CD4-positive, alpha-beta T cell treated with Interleukin-12 subunit alpha and Interleukin-12 subunit beta, for 1 hour (primary cell): ENCODE results near the gene HMGA1.

ENCODE experiments used
- DNase-seq: peaks from one replicate; pipeline ENCODE4 v3.0.0-alpha.2; 2020

The HMGA1 gene

DNA sequence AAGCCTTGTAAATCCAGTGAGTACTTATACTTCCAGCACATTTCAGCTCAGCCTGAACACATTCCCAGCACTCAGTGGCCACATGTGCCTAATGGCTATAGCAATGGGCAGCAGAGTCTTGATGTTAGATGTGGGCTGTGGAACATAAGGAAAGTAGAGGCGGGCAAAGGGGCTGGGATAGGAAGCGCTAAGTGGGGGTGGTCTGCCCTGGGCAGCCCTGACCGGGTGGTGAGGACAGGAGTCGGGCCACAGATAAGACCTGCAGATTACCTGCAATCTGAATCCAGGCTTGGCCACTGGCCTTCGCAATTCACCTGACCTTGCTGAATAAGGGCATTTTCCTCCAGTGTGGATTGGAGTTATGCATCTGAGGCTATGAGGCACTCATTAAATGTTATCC, 11.1 kb upstream of the HMGA1 start:
- DNase-seq, result no peak

DNA sequence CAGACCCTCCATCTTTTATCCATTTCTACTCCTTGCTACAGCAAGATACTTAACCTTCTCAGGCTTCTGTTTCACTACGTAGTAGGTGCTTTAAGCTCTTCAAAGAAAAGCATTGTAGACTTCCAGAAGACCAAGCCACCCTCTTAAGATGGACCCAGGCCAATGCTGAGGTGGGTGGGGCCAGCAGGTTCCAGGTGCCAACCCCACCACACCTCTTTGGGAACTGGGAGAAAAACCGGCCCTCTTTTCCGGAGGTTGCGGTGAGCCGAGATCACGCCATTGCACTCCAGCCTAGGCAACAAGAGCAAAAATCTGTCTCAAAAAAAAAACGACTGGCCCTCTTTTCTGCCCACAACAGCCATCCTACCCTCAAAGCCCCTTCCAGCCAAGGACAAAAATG, 10.6 kb upstream of the HMGA1 start:
- DNase-seq, result no peak

DNA sequence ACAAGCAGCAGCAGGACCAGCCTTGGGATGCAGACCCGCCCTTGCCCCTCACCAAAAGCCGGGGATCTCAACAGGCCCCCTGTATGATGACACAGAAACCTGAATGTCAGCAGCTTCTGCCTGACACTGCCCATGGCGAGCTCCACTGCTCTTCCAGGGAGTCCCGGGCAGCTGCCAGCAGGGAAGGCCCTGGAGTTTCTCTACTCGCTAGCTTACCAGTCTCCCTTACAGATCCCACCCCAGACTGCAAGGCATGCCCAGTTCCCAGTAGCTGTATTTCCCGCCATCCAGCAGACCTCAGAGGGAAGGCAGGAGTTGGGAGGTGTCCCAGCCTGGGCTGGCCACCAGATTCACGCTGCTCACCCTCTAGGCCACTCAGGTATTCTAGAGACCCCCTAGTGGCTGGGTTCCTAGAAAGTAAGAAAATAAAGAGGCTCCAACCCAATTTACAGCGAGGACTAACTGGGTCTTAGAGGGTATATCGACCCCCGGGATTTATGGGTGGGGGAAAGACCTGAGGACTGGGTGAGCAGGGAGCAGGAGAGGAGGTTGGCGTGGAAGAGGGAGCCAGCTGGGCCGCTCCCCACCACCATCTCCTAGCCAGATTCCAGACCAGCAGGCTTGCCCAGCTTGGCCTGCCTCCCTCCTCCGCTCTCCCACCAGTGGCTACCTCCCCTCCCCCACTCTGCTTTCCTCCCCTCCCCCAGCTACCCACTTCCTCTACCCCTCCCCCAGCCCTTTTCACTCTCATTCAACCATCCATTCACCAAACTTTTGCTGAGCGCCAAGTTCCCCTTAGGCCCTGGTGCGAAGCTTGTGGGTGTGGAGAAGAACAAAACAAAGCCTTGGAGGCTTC, 9.7 kb upstream of the HMGA1 start:
- no peak for DNase-seq

DNA sequence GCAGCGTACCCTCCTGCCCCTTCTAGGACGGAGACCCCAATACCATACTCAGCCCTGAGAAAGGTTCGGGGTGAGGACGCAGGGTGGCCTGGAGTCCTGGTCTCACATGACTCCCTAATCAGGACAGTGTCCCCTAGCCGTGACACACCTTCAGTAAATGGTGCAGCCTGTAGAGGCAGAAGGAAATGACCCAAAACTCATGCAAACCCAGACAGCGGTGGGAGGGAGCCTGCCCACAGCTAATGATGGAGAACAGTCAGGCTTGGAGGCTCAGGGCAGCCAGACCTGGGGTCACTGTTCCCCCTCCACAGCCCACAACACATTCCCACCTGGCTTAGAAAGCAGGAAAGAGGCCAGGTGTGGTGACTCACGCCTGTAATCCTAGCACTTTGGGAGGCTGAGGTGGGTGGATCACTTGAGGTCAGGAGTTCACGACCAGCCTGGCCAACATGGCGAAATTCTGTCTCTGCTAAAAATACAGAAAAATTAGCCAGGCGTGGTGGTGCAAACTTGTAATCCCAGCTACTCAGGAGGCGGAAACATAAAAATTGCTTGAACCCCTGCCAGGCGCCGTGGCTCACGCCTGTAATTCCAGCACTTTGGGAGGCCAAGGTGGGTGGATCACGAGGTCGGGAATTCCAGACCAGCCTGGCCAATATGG, 8.8 kb upstream of the HMGA1 start:
- no peak for DNase-seq

DNA sequence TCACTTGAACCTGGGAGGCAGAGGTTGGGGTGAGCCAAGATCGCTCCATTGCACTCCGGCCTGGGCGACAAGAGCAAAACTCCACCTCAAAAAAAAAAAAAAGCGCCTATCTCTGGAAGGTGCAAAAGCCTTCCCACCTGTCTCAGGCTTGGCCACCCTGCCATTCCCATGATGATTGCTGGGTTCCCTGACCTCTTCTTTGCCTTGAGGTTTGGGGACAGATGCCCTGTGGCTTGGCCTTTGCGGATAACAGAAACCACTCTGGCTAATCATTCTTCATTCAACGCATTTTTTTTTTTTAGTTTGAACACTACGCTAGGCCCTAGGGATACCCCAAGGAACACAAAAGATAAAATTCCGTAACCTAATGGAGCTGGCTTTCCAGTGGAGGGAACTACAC, 6.8 kb upstream of the HMGA1 start:
- no peak for DNase-seq

DNA sequence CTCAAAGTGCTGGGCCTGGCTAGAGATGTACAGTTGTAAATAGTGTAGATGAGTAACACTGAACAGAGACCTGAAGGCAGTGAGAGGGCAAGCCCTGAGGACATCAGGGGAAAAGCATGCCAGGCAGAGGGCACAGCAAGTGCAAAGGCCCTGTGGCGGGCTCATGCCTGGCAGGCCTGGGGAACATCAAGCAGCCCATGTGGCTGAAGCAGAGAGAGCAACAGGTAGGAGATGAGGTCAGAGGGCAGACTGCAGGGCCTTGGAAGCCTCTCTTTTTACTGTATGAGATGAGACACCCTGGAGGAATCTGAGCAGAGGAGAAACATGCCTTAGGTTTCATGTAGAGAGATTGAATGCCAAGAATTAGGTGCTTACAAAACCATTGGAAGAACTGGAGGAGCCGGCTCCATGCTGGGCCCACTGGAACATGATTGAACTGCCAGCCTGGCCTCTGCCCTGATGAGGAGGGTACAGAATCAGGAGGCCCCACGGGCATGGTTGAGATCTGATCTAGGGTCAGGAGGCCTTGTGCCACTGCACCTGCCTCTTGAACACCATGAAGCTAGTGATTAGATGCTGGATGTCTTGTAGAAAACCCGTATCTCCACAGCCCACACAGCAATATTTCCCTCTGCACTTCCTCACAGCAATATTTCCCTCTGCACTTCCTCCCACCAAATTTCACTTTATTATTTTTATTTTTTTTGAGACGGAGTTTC, 5.9 kb upstream of the HMGA1 start:
- no peak for DNase-seq

DNA sequence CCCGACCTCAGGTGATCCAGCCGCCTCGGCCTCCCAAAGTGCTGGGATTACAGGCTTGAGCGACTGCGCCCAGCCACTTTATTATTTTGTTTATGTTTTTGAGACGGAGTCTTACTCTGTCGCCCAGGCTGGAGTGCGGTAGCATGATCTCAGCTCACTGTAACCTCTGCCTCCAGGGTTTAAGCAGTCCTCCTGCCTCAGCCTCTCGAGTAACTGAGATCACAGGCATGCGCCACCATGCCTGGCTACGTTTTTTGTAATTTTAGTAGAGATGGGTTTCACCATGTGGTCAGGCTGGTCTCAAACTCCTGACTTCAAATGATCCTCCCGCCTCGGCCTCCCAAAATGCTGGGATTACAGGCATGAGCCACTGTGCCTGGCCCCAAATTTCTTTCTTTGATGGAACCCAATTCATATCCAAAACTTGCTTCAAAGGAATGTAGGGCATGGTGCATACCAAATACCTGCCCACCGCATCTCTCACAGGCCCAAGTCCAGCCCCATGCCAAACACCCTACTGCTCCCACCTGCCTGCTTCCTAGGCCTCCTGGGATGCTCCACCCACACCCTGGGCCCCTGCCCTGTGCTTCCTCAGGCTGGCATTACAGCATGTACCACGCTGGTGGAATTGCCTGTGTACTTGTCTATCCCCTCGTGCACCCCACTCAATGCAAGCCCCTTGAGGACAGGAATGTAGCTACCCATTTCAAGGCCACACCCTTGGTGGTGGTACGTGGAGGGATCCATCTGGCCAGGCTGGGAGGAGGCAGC, 4.9 kb upstream of the HMGA1 start:
- no peak for DNase-seq

DNA sequence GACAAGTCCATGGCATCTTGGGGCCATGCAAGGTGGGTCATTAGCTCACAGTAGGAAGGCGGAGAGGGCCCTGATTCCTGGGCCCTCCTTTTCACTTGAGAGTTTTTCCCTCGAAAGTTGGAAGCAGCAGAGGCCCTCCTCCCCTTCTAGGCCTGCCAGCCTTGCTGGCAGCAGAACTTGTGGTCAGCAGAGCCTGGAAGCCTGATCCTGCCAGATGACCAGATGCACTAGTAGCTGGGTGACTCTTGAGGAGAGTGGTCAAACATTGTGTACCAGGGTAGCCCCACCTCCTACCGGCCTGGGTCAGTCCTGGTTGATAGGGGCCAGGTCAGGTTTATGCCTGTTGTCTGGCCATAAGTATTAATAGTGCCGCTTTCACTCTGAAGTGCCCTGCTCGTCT, 3.8 kb upstream of the HMGA1 start:
- no peak for DNase-seq

DNA sequence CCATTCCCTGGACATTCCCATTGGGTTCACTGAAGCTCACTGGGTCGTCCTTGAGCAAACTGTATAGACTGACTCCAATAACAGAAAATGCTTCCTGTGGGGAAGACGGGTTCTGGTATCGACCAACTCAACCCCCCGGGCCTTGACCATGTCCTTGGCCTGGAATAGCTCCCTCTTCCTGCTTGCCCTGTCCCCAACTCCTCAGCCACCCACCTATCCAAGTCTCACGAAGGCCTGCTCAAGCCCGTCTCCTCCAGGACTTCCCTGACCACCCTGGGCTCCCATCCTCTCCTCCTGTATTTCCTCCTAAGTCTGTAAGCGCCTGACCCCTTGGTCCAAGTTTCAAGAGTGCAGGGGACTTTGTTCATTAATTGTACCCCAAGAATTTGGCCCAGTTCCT, 2.8 kb upstream of the HMGA1 start:
- no peak for DNase-seq

DNA sequence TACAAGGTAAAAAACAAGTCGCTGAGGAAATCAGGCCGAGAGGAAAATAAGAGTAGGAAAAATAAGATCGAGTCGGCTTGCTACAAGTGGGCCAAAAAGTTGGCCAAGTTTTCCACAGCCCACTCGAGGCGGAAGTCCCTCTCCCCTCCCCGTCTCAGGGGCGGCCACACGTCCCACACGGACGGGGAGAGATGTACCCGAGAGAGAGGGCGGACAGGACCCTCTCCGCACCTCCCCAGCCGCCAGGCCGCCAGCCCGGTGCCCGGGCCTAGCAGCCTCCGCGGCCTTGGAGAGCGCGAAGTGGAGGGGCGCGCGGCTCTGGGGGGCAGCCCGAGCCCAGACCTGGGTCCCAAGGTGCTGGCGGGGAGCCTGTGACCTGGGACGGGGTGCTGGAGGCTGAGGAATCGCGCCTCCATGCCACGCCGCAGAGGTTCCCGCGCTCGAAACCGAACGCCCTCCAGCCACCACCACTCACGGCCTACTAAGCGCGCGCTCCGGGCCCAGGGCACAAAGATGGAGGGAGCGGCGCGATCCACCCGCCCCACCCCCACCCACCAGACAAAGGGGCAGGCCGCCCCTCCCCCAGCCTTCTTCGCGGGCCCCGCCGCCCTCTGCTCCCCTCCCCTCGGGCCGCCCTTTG, 1.9 kb upstream of the HMGA1 start:
- no peak for DNase-seq

DNA sequence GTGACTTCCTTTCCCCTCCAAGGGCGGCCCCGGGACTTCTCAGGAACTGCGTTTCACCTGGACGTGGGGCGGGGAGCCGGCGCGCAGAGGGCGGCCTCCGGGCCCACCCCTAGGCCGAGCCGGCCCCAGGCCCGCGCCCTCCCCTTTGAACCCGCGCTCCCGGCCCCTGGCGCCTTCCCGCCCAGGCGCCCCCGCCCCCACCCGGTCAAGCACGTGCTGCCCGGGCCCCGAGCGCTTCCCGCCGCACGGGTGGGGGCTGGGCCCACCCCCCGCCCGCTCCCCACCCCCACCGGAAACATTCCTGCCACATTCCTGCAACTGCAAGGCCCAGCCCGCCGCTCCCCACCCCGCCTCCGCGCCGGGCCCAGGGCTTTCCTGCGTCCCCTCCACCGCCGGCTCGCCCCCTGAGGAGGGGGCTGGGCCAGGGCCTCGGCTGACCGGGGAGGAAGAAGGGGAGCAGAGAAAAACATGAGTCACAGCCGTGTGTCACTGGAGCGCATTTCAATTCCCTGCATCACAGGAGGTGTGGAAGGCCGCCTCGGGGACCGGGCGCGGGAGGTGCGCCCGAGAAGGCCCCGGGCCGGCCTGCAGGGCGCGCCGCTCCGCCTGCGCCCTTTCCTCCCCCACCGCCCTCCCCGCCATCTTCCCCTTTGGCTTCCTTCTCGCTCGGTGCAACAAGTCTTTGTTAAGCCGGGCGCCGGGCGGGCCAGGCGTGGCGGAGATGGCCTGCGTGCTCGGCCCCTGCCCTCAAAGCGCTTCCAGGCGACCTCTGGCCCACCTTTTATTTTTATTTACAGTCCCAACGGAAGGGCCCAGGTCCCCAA, 1.2 kb upstream of the HMGA1 start:
- DNase-seq, result peak; percentile 70

DNA sequence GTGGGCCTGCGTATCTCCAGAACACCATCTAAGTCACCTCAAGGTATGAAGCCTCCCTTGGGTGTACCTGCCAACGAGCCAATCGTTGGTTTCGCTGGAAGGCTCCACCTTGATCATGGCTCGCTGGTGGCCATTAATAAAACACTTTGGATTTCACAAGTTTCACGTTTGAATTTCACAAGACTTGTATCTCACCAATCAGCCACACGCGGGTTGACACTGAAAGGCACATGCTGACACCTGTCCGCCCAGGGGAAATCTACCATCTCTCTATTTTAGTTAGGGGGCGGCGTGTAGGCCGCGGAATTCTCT, 586 bp upstream of the HMGA1 start:
- peak; percentile 76 for DNase-seq

DNA sequence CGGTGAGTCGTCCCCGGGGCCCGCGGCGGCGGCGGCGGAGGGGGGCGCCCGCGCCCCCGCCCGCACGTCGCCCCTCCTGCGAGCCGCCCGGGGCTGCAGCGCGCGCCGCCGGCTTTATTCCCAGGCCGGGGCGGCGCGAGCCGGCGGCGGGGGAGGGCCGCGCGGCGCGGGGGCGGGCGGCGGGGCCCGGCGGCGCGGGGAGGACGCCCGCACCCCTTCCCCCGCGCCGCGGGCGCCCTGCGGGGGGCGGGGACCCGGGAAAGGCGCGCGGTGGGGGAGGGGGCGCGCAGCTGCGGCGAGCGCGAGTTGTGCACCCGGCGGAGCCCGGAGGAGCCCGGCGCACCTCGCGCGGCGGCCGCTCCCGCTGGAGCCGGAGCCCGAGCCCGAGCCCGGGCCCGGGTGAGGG, 646 bp downstream of the HMGA1 start:
- peak; percentile 42 for DNase-seq

DNA sequence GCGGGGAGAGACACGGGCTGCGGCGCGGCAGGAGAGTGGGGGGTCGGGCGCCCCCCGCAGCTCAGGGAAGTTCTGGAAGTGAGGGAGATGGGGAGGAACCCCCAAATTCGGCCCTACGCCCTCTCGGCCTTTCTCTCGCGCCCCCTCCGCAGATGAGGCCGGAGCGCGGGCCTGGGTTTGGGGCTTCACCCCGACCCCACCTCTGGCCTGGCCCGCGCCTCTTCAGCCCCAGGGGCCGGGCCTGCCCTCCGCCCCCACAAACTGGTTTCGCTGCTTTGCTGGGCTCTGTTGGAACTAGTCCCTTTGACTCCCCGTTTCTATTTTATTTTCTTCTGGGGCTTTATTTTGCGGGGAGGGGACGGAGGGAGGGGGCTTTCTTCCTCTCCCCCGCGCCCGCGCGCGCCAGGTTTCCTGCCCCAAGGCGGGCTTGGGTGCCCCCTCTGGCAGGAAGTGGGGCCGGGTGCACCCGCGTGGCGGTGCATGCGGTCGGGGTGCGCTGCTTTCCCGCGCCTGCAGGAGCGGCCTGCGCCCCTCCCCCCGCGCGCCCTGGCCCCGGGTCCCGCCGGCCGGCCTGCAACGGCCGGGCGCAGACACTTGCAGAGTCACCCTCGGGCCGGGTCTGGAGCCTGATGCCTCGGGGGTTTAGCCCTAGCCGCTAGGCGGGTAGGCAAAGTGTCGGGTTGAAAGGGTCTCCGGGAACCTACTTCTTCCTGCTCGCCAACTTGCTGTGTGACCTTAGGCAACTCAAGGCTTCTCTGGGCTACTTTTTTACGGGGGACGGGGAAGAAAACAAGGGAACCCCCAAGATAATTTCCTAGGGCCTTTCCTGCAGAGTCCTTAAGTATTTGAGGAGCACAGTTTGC, 1.3 kb downstream of the HMGA1 start:
- peak; percentile 76 for DNase-seq

DNA sequence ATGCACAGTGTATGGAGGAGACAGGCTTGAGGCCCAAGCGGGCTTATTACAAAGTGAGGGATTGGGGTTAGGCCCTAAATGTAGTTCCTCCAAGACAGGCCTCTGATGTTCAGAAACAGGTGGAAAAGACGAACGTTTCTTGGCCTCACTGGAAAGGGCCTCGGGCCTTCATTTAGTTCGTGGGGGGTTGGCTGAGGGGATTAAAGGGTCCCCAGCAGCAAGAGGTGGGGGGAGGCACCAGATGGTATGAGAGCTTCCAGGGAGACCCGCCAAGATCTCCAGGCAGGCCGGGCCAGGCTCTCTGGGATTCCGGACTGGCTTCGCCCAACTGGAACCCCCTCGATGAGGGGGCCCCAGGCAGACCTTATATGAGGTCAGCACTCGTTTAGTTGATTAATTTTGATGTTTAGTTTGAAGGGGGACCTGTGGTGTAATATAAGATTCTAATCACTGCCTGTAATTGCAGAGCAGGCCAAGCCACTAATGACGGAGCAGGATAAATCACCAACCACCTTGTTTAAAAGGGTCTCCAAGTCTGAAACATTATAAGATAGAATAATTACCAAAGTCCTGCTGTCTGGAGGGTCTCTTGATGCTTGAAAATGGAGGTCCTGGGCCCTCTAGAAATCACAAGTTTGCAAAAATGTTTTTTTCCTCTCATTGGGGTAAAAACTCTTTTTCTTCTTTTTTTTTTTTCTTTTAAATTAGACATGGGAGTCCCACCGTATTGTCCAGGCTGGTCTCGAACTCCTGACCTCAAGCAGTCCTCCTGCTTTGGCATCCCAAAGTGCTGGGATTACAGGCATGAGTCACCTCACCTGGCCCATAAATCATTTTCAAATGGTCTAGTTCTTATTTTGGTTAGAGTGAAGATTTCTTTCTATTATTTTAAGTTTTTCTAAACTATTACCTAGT, 2.2 kb downstream of the HMGA1 start:
- DNase-seq, result no peak

DNA sequence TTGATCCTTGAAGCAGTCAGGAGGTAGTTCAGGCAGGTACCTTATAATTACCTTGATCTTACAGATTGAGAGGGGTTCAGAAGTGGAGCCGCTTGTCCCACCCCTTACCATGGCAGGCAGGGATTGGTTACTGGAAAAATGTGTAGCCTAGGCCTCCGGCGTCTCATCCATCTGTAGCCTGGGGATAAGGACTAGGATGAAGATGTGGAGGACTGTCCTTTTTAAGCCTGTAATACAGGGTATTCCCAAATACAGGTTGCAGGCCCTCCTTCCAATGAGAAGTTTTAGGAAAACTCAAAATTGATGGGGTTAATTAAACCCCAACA, 2.8 kb downstream of the HMGA1 start:
- DNase-seq, result no peak

DNA sequence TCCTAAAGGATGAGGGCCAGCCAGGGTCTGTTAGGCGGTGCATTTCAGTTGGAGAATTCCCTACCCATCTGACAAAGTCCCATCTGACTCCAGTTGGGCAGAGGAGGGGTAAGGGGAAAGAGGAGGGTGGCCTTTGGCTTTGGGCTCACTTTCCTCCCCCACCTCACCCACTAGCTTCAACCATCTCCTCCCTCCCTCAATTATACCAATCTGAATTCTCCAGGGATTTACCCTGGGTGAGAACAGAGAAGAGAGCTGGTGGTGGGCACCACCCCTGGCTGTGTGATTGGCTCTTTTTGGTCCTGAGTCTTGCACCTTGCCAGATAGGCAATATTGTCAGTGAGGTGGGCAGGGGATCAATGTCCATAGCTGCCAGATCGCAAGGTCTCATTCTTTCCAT, 3.2 kb downstream of the HMGA1 start:
- no peak for DNase-seq

DNA sequence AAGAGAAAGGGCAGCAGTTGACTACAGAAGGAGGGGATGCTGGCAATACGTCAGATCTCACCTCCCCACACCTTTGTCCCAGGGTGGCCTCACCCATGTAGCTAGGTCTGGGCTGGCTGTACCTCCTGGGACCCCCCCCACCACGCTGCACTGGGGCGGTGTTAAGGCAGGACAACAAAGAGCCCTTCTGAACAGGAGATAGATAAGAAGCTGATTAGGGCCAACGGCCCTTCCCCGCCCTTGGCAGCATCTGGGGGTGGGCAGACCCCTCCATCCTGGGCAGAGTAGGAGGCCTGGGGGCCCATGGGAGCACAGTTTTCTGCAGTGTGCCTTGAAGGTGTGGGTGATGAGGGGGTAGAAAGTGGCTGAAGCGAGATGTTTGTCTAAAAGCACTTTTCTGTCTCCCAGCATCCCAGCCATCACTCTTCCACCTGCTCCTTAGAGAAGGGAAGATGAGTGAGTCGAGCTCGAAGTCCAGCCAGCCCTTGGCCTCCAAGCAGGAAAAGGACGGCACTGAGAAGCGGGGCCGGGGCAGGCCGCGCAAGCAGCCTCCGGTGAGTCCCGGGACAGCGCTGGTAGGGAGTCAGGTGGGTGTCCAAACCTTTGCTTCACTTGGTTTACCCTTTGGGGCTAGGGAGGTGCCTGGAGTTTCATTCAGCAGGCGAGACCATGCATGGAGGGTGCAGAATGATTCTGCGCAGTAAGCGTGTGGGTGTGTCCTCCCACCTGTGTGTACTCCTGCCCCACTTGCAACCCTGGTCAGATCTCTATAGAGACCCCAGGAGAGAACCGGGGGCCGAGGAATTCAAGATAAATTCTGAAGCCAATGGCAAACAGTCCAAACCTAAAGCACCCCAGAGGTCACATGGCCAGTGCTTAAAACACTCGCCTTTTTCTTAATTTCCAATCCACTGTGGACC, 3.9 kb downstream of the HMGA1 start:
- no peak for DNase-seq
